Stimulated activated CD4-positive, alpha-beta T cell treated with anti-CD3 and anti-CD28 coated beads, Interleukin-15, amount 100 ng/mL, for 1 hour (primary cell): ENCODE measurements around the gene GRIA3.

Experiments
- DNase-seq, 2 donors: peaks; one replicate each; pipeline ENCODE4 v3.0.0-alpha.2; 2020; ENCODE audit warnings: low read depth in 1 of 2, low spot score in 1 of 2

GRIA3 gene

DNA sequence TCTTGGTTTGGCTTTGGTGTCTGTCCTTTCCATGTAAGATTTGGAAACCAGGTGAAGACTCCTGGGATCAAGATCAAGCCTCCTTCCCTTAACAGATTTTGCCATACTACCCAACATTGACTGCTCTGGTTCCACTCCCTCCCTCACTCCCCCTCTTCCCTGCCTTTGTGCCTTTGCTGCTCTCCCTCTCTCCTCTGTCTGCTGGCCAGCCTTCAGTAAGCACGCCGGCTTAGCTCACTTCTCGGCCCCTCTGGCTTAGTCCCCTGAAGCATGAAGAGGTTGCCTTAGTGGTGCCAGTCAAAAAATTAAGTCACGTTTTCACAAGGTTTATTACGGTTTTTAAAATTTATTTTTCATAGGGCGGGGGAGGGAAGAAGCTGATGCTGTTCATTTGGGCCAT is 6.0 kb downstream of the GRIA3 start:
- no peak for DNase-seq

DNA sequence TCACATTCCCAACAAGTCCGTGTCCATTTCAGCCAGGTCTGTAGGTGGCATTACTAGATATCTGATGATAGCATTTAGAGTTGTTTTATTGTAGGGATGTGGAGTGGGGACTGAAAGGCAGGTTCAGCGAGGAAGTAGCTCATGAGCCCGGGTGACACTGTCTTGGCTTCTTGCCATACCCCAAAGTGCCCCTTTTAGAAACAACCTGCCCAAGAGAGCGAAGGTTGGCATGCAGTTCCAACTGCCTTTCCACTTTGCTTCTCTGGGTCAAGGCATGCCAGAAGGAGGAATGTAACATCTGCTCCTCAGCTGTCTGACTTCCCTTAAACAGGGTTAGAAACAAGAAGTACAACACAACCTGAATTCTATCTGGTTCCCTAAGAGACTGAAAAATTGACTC is 9.0 kb downstream of the GRIA3 start:
- DNase-seq: no peak

DNA sequence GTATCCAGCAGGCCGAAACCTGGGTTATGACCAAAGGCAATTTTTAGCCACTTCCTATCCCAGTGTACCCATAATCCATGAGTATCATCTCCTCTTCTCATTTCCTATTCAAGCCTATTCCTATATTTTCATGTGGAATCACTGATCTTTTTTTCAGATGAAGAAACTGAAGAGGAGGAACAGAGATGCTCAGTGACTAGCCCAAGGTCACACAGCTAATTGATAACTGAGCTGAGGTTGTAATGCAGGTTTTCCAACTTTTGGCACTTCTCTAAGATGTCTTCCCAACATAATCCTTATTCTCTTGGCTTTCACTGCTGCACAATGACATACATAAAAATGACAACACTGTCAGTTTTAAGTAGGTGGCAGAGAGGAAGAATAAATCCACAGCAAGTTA is 15.3 kb downstream of the GRIA3 start:
- DNase-seq: no peak

DNA sequence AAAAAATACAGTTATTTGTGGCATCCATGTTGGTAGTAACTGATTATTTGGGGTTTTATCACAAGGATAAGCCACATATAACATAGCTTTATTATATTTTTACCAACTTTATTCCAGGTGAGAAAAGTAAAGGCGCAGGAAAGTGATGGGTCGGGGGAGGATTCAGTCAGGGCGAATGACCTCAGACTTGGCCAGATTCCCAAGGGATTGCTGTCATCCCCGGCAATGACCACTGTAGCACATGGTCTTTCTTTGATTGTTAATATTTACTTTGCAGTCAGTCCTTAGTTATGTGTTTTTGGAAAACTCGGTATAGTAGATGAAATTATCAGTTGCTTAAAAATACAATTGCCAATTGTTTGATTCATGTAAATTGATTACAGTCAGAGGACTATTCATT is 17.6 kb downstream of the GRIA3 start:
- DNase-seq: no peak

DNA sequence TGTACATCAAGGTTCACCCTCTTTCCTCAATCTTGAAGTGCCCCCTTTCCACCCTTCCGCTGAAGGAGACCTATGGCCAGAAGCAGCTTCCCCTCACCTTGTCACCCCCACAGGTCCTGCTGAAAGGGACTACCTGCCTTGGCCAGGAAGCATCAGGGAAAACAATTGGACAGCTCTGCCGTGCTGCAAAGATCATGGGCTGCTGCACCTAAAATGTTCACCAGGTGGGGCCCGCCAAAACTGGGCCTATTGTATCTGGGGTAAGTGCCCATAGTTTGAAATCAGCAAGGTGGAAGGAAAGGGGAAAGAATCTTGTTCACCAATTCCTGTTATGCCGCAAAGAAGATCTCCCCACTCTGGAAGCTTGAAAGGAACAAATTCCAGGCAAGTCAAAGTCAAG is 18.4 kb downstream of the GRIA3 start:
- DNase-seq: no peak

DNA sequence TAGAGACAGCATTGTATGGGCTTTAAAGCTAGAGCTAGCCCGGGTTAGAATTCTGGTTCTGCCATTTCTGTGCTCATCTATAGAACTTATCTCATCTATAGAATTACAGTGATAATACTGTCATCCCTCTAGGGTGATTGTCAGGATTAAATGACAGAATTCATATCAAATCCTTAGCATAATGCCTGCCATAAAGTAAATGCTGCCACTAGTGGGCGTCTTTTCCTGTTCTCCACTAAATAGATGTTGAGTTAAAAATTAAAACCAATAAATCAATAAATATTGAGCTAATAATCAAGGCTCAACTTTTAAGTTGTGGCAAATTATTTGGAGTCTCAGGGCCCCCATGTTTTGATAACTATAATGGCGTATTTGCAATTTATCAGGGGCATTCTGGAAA is 19.7 kb downstream of the GRIA3 start:
- no peak for DNase-seq

DNA sequence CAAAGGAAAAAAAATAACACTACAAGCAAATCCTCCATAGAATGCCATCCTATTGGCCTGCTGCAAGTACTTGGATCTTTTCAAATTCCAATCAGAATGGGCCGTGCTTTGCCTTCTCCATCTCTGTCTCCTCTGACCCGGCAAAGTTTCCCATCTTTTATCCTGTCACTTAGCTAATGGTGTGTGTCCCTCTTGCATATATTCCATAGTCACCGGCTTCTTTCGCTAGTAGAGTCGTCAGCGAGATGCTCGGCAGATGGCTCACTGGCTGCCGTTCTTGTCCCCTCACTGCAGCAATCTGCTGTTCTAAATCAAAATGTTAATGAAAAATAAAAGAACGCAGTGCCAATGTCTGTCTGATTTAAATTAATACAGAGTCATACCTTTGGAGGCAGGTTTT is 22.1 kb downstream of the GRIA3 start:
- no peak for DNase-seq

DNA sequence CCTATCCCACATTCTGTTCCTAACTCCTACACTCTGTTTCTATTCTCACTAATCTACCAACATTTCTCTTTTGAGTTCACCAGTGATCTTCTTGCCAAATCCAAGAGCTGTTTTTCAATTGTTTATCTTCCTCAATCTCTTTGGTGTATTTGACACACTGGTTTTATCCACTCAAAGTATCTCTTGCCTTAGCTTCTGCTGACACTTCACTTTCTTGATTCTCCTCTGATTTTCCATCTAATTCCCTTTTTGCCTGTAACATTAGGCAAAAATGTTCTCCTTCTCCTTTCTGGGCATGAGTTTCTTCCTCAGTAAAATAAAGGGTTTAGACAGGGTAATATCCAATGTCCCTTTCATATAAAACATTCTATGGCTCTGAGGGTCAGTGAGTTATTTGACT is 26.2 kb downstream of the GRIA3 start:
- no peak for DNase-seq

DNA sequence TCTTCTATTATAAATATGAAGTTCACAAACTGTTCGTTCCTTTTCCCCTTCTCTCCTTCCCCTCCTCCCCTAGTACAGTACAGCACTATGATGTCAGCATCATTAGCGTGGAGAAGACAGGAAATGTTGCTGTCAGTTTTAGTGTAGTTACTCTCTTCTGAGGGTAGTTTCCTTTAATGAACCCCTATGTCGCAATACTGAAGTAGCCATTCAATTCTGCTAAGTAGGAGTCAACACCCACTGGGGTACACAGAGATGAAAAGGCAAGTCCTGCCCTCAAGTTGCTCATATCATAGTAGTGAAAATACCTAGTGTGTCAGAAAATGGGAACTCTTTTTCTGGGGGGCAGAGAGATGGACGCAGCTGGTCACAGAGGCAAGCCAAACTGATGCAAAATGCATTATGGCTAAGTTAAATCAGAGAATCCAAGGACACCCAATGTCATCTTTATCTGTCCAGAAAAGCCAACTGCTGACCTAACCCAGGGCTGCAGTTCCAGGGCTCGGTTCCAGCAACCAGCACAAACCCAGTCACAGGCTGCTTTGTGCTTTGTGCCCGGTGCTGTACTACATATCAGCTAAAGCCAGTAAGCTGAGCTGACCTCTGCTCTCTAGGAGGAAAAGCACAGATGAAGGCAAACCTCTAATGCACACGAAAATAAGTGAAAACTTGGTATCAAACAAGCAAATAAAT is 31.5 kb downstream of the GRIA3 start:
- DNase-seq: no peak

DNA sequence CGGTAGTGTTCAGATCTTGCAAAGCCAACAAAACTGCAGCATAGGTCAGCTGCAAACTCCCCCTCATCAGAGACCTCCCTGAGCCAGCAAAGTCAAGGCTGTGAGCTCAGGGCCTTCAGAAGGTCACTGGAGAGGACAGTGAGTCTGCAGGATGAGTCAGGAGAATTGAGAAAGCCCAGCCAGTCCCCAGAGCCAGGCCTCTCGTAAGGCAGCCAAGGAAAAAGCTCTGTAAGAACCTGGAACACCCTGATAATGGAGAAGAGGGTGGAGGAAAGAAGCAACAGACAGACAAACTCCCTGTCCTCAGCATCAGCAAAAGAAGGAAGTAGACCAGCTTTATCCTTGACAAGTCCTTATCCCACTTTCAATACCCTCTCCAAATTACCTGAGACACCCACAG is 33.0 kb downstream of the GRIA3 start:
- DNase-seq: no peak

DNA sequence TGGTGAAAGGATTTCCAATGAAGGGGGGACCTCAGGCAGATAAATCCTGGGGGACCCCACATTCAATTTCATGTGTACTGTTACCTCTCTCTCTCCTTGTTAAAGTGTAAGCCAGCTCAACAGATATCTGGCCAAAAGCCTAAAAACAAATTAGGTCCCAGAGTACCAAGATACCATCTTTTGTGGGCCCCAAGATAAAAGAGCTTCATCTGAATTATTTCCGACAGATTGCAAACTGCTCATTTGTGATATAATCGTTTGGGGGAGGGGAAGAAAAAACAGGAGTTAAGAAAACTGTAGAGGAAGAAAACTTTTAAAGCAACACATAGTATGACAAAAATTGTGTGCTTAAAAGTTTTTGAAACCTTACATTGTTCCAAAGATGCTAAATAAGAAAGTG is 33.6 kb downstream of the GRIA3 start:
- DNase-seq: no peak

DNA sequence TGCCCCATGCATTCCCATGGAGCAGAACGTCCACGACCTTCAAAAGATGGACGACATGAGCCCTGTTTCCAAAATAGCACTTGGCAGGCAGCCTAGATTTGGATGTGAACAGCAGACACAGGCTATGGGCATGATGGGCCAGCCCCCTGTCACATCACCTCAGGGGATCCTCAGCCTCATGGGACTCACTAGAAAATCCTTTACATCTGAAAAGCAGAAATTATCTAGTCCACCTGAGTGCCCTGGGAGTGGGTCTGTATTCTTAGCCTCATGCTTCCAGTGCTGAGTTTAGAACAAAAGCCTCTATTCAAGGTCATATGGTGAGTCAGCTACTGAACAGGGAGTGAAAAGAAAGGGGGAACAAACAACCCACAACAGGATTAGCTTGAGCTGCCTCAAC is 35.8 kb downstream of the GRIA3 start:
- no peak for DNase-seq

DNA sequence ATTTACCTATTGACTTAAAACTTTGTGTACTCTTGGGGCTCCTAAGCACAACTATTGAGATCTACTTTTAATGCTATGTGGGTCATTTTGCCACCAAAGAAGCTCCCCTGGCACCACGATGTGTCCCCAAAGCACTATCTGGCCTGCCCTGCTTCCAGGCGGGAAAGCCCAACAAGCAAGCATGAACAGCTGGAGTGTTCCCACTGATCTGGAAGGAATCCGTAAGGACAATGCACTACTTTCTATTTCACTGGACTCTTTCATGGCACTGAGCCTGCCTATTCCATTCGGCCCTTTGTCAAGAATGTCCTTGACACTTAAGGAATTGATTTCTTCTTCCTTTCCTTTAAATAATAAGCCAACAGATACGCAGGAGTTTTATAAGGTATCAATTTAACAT is 38.8 kb downstream of the GRIA3 start:
- DNase-seq: no peak

DNA sequence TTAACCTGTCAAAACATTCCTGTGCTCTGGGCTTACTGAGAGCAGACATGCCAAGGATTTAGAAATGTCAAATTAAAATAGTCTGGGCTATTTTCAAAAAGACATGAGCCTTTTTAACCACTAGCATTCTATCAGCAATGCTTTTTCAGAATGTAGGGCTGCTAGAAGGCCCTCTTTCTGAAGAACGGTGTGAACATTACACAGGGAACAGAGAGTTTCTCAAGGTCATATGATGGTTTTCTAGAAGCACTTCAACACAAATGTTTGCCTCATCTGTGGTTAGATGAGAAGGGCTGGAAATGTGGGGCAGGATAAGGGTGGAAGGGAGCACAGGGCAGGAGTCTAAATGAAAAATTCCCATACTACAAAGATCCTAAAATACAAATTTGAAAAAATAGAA is 39.3 kb downstream of the GRIA3 start:
- no peak for DNase-seq

DNA sequence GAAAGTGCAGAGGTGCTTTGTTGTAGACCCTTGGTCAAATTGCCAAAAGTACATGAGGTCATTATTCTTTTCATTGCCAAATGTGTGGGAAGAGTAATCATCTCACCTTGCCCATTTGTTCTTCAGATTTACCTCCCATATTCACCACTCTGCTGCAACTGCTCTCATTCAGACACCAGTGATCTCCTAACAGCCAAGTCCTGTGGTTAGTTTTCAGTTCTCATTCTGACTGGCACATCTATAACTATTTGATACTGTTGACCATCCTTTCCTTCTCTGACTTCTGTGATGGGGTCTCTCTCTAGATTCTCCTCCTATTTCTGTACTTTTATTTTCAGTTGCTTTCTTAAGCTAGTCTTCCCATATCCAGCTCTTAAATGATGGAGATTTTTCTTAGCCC is 39.8 kb downstream of the GRIA3 start:
- DNase-seq: no peak

DNA sequence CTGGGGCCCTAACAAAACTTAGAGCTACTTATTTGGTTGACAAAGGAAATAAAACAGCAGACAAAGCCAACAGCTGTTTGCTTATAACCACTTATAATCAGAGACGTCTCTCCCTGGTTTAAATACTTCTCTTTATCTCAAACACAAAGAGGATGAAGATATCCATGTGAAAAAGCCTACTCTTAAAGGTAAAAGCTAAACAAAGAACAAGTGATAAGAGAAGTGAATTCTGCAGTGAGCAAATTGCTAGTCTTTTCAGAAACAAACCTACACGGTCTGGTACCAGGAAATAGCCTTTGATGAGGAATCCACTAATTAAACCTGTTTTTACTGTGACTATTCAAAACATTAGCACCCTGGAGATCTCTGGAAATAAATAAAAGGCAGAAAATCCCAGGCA is 46.7 kb downstream of the GRIA3 start:
- DNase-seq: no peak

DNA sequence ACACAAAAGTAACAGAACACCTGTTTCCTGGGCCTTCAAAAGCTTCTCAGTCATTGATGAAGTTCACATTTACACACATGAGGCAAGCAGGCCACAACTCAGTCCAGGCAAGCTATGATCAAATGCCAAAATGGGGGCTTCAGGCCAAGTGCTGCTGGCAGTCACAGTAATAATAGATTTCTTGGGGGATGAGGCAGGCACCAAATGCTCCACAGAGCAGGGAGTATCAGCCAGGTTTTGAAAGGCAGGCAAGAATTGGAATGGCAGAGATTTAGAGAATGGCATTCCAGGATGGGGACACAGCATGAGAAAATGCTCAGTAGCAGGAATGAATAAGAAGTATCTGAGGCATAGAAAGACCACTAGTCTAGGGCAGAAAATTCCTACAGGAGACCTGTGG is 52.8 kb downstream of the GRIA3 start:
- no peak for DNase-seq

DNA sequence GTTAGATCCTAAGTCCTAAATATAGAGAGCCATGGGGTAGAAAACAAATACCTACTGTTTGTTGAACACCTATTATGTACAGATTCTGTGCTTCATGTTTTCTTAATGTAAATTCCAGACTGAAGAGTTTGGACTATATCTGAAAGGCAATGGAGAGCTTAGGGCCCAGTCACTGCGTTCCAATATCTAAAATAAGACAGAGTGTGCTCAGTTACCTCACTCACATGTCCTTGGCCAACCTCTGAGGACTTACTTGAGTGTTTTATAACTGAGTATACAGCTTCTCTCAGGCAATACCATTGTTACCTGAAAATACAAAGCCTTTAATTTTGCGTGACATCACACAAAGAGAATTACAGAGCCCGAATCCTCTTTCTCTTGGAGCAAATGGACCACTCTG is 53.2 kb downstream of the GRIA3 start:
- no peak for DNase-seq

DNA sequence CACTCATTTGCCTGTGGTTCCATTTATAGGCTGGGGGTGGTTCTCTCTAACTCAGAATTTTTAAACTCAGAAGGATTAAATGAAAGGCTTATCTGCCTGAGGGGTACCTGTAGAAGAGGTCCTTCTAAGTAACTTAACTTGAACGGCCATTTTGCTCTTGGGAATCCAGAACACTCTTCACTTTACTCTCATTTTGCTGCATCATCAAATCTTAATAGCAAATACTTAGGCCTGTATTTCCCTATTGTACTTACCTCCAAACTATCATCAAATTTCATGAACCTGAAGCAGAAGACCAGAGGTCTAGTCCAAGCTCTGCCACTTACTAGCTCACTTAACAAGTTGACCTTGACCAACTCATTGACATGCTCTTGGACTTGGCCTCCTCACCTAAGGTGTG is 70.4 kb downstream of the GRIA3 start:
- DNase-seq: no peak

DNA sequence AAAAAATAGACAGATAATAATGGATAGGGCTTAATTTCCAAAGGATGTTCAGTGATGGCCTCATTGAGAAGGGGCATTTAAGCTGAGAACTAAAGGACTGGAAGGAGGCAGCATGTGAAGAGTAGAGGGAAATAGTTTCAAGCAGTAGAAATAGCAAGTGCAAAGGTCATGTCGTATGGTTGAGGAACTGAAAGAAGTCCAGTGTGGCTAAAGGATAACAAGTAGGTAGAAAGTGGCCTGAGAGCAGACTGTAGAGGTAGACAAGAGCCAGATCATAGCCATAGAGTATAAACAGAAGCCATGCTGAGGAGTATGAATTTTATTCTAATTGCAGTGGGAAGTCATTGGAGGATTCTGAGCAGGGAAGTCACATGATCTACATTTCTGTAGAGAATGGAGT is 72.3 kb downstream of the GRIA3 start:
- no peak for DNase-seq

DNA sequence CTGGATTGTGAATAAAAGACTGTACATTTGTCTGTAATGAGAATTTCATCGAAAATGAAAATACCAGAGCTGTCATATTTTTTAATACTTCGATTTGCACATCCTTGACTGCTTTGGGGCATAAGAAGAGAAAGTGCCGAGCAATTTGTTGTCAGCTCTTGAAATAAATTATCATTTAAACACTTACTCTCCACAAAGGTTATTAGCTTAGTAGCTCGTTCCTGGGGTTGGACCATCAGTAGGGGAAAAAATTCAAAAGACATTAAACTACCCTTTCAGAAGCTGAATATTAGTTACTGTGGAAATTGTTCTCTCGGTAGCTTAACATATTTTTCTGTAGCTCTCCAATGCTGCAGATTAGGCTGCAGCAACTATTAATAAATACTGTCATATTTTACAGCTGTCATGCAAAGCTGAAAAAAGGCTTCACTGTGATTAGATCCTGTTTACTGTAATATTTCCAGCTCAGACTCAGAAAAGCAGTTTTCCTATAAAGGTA is 76.9 kb downstream of the GRIA3 start:
- no peak for DNase-seq

DNA sequence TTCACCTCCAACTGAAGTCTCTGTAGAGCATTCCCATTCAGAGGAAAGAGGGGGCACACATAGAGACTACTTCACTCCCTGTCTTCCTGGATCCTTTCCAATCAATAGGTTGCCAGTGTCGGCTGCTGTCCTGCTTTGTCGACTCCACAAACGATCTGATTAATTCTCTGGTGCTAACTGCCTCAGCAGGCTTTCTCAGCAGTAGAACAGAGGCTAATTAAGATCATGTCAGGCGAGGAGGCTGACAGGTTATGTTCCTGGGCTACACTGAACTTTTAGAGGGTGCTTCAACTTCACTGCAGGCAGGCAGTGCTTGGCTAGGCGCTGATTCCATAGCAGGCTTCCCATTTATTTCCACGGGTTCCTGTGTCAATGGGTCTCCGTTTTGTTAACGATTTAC is 79.2 kb downstream of the GRIA3 start:
- DNase-seq: no peak

DNA sequence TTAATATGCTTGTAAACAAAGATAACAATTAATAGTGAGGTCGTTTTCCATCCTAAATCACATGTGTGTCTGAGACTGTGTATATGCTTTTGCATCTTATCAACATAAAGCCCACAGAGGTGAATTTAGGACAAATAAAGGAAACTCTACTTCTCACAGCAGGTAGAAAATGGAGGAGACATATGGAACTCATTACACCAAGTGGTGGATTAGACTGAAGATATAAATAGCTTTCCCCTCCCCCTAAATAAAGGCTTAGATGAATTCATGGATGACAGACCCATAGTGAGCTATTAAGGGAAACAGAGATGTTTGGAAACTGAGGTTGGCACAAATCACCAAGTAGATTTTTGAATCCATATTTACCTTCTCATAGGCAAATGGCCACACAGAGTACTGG is 79.7 kb downstream of the GRIA3 start:
- DNase-seq: no peak

DNA sequence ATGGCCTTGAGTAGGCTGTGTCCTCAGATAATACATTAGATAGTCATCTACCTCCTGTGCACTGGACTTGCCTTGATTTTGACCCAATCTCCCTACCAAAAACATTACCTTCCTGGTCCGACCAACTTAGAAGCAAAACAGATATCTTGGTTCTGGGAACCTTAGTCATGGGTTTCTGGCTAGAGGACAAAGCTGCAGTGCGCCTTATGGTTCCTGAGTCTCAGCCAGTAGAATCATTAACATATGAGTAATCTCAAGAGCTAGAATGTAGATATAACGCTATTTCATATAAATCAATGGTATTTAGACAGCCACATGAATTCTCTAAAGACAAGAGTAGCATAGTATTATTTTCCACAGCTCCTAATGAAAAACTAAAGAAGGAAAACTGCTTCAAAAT is 83.1 kb downstream of the GRIA3 start:
- DNase-seq: no peak
